ENCODE data around the gene OFD1. TPM values are rescaled to one million over a fixed set of nuclear protein-coding genes. Genes with fewer than 3 reads are reported as not detected.
A peak's percentile ranks its signal among the peaks of the same experiment; 100 is the strongest.

OFD1 gene, protein sequence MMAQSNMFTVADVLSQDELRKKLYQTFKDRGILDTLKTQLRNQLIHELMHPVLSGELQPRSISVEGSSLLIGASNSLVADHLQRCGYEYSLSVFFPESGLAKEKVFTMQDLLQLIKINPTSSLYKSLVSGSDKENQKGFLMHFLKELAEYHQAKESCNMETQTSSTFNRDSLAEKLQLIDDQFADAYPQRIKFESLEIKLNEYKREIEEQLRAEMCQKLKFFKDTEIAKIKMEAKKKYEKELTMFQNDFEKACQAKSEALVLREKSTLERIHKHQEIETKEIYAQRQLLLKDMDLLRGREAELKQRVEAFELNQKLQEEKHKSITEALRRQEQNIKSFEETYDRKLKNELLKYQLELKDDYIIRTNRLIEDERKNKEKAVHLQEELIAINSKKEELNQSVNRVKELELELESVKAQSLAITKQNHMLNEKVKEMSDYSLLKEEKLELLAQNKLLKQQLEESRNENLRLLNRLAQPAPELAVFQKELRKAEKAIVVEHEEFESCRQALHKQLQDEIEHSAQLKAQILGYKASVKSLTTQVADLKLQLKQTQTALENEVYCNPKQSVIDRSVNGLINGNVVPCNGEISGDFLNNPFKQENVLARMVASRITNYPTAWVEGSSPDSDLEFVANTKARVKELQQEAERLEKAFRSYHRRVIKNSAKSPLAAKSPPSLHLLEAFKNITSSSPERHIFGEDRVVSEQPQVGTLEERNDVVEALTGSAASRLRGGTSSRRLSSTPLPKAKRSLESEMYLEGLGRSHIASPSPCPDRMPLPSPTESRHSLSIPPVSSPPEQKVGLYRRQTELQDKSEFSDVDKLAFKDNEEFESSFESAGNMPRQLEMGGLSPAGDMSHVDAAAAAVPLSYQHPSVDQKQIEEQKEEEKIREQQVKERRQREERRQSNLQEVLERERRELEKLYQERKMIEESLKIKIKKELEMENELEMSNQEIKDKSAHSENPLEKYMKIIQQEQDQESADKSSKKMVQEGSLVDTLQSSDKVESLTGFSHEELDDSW
- polyA plus RNA-seq (2012; rRNA removed): 13.4 and 16.5 TPM in 2 replicates
- polyA plus RNA-seq (2012; cell fraction: cytosol; rRNA removed): 8.3 and 9.3 TPM in 2 replicates
- polyA plus RNA-seq (2012; cell fraction: nucleus; rRNA removed): 71.4 and 113 TPM in 2 replicates

DNA sequence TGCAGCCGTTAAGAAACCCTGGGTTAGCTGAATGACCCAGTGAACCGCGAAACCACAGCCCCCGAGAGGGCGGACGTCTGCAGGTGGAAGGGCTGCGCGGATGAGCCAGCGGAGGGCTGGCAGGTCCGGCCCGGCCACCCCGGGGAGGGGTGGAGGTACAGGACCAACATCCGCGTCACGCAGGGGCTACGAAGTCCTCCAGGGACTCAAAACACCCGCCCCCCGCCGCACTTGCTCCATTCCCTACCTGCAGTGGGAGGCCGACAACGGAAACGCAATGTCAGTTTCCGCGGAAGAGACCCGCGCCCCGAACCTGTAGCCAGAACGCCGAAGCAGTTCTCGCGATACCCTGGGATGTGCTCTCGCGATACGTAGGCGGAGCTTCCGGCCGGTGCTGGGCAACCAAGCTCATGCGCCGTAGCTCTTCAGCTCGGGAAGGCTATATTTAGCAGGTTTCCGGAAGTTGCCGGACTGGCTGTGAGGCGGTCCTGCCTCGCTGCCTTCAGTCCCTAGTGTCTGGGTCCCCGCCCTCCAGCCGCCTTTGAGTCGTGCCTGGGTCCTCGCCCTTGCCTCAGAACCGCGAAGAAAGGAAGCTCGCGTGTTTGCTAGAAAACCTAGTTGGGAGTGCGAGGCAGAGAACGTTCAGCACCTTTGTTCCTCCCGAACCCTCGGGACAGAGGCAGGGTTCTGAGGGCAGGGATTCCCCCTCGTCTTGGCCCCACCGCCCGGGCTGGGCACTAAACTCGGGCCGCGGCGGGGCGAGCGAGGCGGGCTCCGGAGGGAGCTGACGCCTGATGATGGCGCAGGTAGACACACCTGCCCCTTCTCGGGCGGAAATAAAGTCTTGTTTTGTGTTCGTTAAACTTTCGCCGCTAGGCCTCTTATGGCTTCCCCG is at the start of gene OFD1, which contains the start of gene TRAPPC2:
TSS of gene OFD1 (plus strand) at position 471 of the 895 bp plus-strand sequence. CDS start at position 795, 324 bp downstream.
TSS of gene TRAPPC2 (minus strand) at position 343 of the 895 bp plus-strand sequence. CDS start 14,657 bp downstream, outside the sequence.
- H3K9me2 ChIP-seq: no peaks in the 10 kb centered on the region
- H3K4me3 ChIP-seq (ENCODE audit: low read depth in 2 of 2, low read length in 1 of 2): peak within 1 kb of the TSS; percentile 85 to 95
- peak within 1 kb of the TSS; percentile 89 for H3K4me2 ChIP-seq
- no peaks in the 10 kb centered on the region for H4K20me1 ChIP-seq (ENCODE audit: insufficient read depth)
- H2AFZ ChIP-seq (ENCODE audit: low read depth): peak within 1 kb of the TSS; percentile 85
- peak; percentile 96 for DNase-seq
- no peaks in the 10 kb centered on the region for H3K27me3 ChIP-seq (ENCODE audit: insufficient read depth)
- H3K27ac ChIP-seq (ENCODE audit: low read depth in 2 of 2, low read length in 1 of 2): peak within 1 kb of the TSS; percentile 86 to 97
- no peaks in the 10 kb centered on the region for H3F3A ChIP-seq (replicated peaks; ENCODE audit: insufficient read depth)
- H3K4me1 ChIP-seq (ENCODE audit: control insufficient read depth in 1 of 2, insufficient read depth in 2 of 2, low read depth in 1 of 2, low read length in 1 of 2): peaks cover 4 to 19% of the 10 kb centered on the region in 2 experiments; a peak in 3 of 4 replicates
- peak within 1 kb of the TSS; percentile 95 for H3K9ac ChIP-seq
- H3K9me3 ChIP-seq: no peaks in the 10 kb centered on the region
- H3K79me2 ChIP-seq (ENCODE audit: insufficient read depth): peaks cover 60% of the 10 kb centered on the region
- H3K36me3 ChIP-seq (replicated peaks in 1 of 2; ENCODE audit: control insufficient read depth in 1 of 2, insufficient read depth in 2 of 2, low read length in 1 of 2): peaks cover 21 to 30% of the 10 kb centered on the region in 2 experiments
- CTCF ChIA-PET: interaction anchor here (0.7 to 1.7 kb wide), 6 partner anchors 12 to 788 kb away, joined by 3 to 6 read pairs (median 4); partner anchors contain the start of gene GEMIN8
- 1% methylated on average over 39 of the region's 75 CpGs for WGBS (ENCODE audit: low lambda C conversion rate)
- POLR2A ChIA-PET: interaction anchor here (0.8 to 2.0 kb wide), 5 partner anchors 13 to 295 kb away, joined by 3 to 13 read pairs (median 6); partner anchors contain the start of genes GEMIN8, RAB9A and TCEANC
- TF ChIP-seq SIN3A (IDR thresholded peaks at IDR 0.05; ENCODE audit: borderline replicate concordance, low read depth, low read length) (peak; percentile 95), TCF12 (IDR thresholded peaks at IDR 0.05) (peak; percentile 30; the same call in 1 of the 2 replicates), PBX3 (IDR thresholded peaks at IDR 0.05) (no peak), CHD2 (IDR thresholded peaks at IDR 0.05; ENCODE audit: low read length, partially characterized antibody) (peak; percentile 100), EP300 (IDR thresholded peaks at IDR 0.05; ENCODE audit: borderline replicate concordance in 1 of 2, low read depth in 1 of 2, low read length in 1 of 2) (0 out of 4 replicates have a peak, but pooled peaks of 1 of the 2 experiments have one; percentile 4), GATA2 (CRISPR knock-in tag; IDR thresholded peaks at IDR 0.05) (no peak), TEAD4 (IDR thresholded peaks at IDR 0.05; ENCODE audit: borderline replicate concordance, insufficient read depth) (no peak), MXI1 (IDR thresholded peaks at IDR 0.05; ENCODE audit: low read depth, low read length) (peak; percentile 90), USF1 (IDR thresholded peaks at IDR 0.05; ENCODE audit: borderline replicate concordance, low read depth) (no peak), NRF1 (IDR thresholded peaks at IDR 0.05; ENCODE audit: low read depth, low read length) (peak; percentile 67), RCOR1 (IDR thresholded peaks at IDR 0.05; ENCODE audit: low read length) (peak; percentile 26; the same call in 1 of the 2 replicates), FOXJ3 (CRISPR knock-in tag; IDR thresholded peaks at IDR 0.05) (peak; percentile 23; the same call in 1 of the 2 replicates), FOSL2 (IDR thresholded peaks at IDR 0.05; ENCODE audit: borderline replicate concordance, low read depth) (no peak), RAD21 (IDR thresholded peaks at IDR 0.05; ENCODE audit: low read length) (no peak), NFIC (IDR thresholded peaks at IDR 0.05; ENCODE audit: borderline replicate concordance) (no peak), GABPA (IDR thresholded peaks at IDR 0.05; ENCODE audit: low read depth) (peak; percentile 82)
- TF ChIP-seq, protein P1, sequence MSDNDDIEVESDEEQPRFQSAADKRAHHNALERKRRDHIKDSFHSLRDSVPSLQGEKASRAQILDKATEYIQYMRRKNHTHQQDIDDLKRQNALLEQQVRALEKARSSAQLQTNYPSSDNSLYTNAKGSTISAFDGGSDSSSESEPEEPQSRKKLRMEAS (IDR thresholded peaks at IDR 0.05; ENCODE audit: low read depth): peak; percentile 90
- TF ChIP-seq, protein P2, sequence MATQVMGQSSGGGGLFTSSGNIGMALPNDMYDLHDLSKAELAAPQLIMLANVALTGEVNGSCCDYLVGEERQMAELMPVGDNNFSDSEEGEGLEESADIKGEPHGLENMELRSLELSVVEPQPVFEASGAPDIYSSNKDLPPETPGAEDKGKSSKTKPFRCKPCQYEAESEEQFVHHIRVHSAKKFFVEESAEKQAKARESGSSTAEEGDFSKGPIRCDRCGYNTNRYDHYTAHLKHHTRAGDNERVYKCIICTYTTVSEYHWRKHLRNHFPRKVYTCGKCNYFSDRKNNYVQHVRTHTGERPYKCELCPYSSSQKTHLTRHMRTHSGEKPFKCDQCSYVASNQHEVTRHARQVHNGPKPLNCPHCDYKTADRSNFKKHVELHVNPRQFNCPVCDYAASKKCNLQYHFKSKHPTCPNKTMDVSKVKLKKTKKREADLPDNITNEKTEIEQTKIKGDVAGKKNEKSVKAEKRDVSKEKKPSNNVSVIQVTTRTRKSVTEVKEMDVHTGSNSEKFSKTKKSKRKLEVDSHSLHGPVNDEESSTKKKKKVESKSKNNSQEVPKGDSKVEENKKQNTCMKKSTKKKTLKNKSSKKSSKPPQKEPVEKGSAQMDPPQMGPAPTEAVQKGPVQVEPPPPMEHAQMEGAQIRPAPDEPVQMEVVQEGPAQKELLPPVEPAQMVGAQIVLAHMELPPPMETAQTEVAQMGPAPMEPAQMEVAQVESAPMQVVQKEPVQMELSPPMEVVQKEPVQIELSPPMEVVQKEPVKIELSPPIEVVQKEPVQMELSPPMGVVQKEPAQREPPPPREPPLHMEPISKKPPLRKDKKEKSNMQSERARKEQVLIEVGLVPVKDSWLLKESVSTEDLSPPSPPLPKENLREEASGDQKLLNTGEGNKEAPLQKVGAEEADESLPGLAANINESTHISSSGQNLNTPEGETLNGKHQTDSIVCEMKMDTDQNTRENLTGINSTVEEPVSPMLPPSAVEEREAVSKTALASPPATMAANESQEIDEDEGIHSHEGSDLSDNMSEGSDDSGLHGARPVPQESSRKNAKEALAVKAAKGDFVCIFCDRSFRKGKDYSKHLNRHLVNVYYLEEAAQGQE (IDR thresholded peaks at IDR 0.05; ENCODE audit: low read depth, low read length): peak; percentile 29; the same call in 1 of the 2 replicates
- TF ChIP-seq, protein P3, sequence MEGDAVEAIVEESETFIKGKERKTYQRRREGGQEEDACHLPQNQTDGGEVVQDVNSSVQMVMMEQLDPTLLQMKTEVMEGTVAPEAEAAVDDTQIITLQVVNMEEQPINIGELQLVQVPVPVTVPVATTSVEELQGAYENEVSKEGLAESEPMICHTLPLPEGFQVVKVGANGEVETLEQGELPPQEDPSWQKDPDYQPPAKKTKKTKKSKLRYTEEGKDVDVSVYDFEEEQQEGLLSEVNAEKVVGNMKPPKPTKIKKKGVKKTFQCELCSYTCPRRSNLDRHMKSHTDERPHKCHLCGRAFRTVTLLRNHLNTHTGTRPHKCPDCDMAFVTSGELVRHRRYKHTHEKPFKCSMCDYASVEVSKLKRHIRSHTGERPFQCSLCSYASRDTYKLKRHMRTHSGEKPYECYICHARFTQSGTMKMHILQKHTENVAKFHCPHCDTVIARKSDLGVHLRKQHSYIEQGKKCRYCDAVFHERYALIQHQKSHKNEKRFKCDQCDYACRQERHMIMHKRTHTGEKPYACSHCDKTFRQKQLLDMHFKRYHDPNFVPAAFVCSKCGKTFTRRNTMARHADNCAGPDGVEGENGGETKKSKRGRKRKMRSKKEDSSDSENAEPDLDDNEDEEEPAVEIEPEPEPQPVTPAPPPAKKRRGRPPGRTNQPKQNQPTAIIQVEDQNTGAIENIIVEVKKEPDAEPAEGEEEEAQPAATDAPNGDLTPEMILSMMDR (IDR thresholded peaks at IDR 0.05): no peak
